Stimulated activated naive B cell treated with anti-CD40 and anti-IgM and Interleukin-4, amounts not matched to agents 10 μg/mL and 1 μg/mL and 100 μg/mL, for 72 hours (primary cell): ENCODE data around the gene DIAPH2.

Source experiments
- ATAC-seq, 2 donors: fragments of 150-1000 bp; cut with Tn5 transposase; replicated peaks; 2 replicates each; pipeline ENCODE4 v1.10.0; 2021; ENCODE audit warnings: moderate library complexity in 1 of 2
- DNase-seq: peaks from one replicate; pipeline ENCODE4 v3.0.0; 2021
- H3K27ac Mint-ChIP-seq: one replicate; pipeline ENCODE4 v1.8.0; 2022; ENCODE audit warnings: mild to moderate bottlenecking, mixed read lengths
- H3K27me3 Mint-ChIP-seq, 2 donors: one replicate each; pipeline ENCODE4 v1.8.0; 2022; ENCODE audit warnings: mixed read lengths in 2 of 2
- H3K36me3 Mint-ChIP-seq, 2 donors: one replicate each; pipeline ENCODE4 v1.8.0; 2022; ENCODE audit warnings: mixed read lengths in 2 of 2, mild to moderate bottlenecking in 1 of 2
- H3K4me1 Mint-ChIP-seq, 2 donors: one replicate each; pipeline ENCODE4 v1.8.0; 2022; ENCODE audit warnings: mixed read lengths in 2 of 2, mild to moderate bottlenecking in 1 of 2
- H3K4me3 Mint-ChIP-seq, 2 donors: one replicate each; pipeline ENCODE4 v1.8.0; 2022; ENCODE audit warnings: mild to moderate bottlenecking in 2 of 2, mixed read lengths in 2 of 2, moderate library complexity in 1 of 2
- H3K9me3 Mint-ChIP-seq, 2 donors: one replicate each; pipeline ENCODE4 v1.8.0; 2022; ENCODE audit warnings: mixed read lengths in 2 of 2, mild to moderate bottlenecking in 1 of 2

The DIAPH2 gene

DNA sequence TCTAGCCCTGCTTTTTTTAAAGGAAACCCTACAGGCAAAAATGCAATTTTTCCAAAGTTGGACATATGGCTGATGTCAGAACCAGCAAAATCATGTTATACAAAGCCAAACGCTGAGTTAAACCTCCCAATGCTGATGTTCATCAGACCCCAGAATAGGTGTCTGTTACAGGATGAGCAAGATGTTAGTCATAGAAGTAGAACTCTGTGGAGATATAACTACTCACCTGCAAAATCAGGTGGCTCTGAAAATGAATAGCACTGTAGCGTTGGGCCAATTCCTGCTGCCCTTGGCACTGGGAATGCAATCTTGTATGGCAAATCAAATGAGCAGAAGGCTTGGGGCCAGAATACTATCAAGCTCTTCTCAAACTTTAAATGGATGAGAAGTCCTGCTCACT lies 833.1 kb downstream of the DIAPH2 start:
- ATAC-seq: no peak
- Mint-ChIP-seq H3K36me3 (peaks cover 0 to 2% of the 10 kb centered on the region in 2 donors), H3K4me1 (peaks cover 0 to 1% of the 10 kb centered on the region in 2 donors), H3K27me3 (no peaks in the 10 kb centered on the region), H3K9me3 (peaks cover 2 to 3% of the 10 kb centered on the region in 2 donors), H3K4me3 (no peak overlapping the region), H3K27ac (no peak overlapping the region)
- DNase-seq: no peak

DNA sequence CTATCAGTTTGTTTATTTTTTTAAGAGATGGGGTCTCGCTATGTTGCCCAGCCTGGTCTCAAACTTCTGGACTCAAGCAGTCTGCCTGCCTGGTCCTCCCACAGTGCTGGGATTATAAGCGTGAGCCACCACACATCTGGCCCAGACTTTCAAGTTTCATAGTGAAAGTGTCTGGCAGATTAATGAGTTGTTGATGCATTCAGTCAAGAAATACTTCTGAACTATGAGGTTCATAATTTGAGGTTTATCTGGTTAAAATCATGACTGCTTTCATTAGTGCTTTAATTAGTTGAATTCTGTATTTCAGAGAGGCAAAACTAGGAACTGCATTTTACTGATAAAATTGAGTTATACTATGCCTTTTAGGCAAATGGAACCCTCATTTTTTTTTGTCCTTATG lies 837.7 kb downstream of the DIAPH2 start:
- ATAC-seq: no peak
- Mint-ChIP-seq H3K4me3 (no peak overlapping the region), H3K9me3 (peaks cover 5% of the 10 kb centered on the region in 2 donors), H3K27me3 (peaks cover 0 to 9% of the 10 kb centered on the region in 2 donors), H3K4me1 (no peaks in the 10 kb centered on the region), H3K27ac (no peak overlapping the region), H3K36me3 (peaks cover 5% of the 10 kb centered on the region in 2 donors)
- no peak for DNase-seq

GRCh38 chrX:97524340-97524739 lies 839.7 kb downstream of the DIAPH2 start:
- ATAC-seq: no peak
- Mint-ChIP-seq H3K36me3 (peaks cover 14 to 16% of the 10 kb centered on the region in 2 donors), H3K27me3 (peaks cover 0 to 9% of the 10 kb centered on the region in 2 donors), H3K4me1 (peaks cover 2 to 8% of the 10 kb centered on the region in 2 donors), H3K27ac (no peak overlapping the region), H3K4me3 (no peak overlapping the region), H3K9me3 (peaks cover 14 to 17% of the 10 kb centered on the region in 2 donors)
- DNase-seq: no peak

DNA sequence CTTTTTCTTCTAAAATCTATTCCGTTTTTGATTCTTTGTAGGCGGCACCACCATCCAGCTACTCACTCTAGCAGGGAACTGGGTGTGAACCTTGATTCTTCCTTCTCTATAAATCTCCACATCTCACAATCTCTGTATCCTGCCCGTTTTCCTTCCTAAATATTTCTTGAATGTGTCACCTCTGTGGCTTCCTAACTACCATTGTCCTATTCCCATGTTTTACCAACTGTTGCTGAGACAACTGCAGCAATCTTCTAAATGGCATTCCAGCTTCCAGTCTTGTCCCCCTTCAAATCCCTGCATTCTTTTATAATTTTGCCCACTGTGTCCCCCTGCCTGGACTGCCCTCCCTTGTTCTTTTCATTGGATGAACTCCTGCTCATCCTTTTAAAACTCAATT lies 840.4 kb downstream of the DIAPH2 start:
- Mint-ChIP-seq H3K4me1 (peaks cover 2 to 8% of the 10 kb centered on the region in 2 donors), H3K4me3 (no peak overlapping the region), H3K27ac (no peak overlapping the region), H3K27me3 (peaks cover 0 to 9% of the 10 kb centered on the region in 2 donors), H3K36me3 (peaks cover 14 to 18% of the 10 kb centered on the region in 2 donors), H3K9me3 (peaks cover 16 to 18% of the 10 kb centered on the region in 2 donors)
- DNase-seq (no peak), ATAC-seq (no peak)

GRCh38 chrX:97525981-97526380 lies 841.3 kb downstream of the DIAPH2 start:
- Mint-ChIP-seq H3K4me3 (no peak overlapping the region), H3K27ac (no peak overlapping the region), H3K4me1 (peaks cover 2 to 8% of the 10 kb centered on the region in 2 donors), H3K9me3 (peaks cover 18 to 23% of the 10 kb centered on the region in 2 donors), H3K36me3 (peaks cover 14 to 22% of the 10 kb centered on the region in 2 donors), H3K27me3 (peaks cover 0 to 9% of the 10 kb centered on the region in 2 donors)
- DNase-seq (no peak), ATAC-seq (no peak)

- H3K4me1 Mint-ChIP-seq: peaks cover 2 to 8% of the 10 kb centered on the region in 2 donors
- peaks cover 14 to 22% of the 10 kb centered on the region in 2 donors for H3K36me3 Mint-ChIP-seq
- no peak overlapping the region for H3K4me3 Mint-ChIP-seq
- no peak overlapping the region for H3K27ac Mint-ChIP-seq
- no peak for DNase-seq
- peaks cover 0 to 9% of the 10 kb centered on the region in 2 donors for H3K27me3 Mint-ChIP-seq
- ATAC-seq: no peak
- H3K9me3 Mint-ChIP-seq: peaks cover 21 to 25% of the 10 kb centered on the region in 2 donors
Measured at GRCh38 chrX:97527725-97528124, 843.1 kb downstream of the DIAPH2 start.

GRCh38 chrX:97529536-97530200 lies 845.0 kb downstream of the DIAPH2 start:
- Mint-ChIP-seq H3K9me3 (peaks cover 21 to 25% of the 10 kb centered on the region in 2 donors), H3K4me3 (no peak overlapping the region), H3K27ac (no peak overlapping the region), H3K4me1 (peaks cover 2 to 8% of the 10 kb centered on the region in 2 donors), H3K27me3 (peaks cover 0 to 9% of the 10 kb centered on the region in 2 donors), H3K36me3 (peaks cover 14 to 22% of the 10 kb centered on the region in 2 donors)
- ATAC-seq (no peak), DNase-seq (no peak)

DNA sequence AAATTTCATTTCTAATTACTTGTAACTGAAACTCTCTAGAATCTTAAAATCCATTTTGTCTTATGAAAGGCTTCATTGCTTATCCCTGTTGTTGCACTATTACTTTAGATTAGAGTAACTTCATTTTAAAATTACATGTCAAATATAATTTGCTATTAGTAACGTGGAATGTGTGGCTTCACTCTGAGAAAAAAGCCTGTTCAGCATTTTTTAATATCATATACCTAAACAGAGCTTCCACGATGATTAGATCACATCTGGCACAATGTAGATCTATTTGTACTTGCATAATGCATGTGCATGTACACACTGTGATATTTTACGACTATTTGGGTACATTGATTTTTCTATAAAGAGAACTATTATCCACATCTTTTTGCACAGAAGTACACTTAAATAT lies 847.2 kb downstream of the DIAPH2 start:
- DNase-seq (no peak), ATAC-seq (no peak)
- H3K36me3 Mint-ChIP-seq: peaks cover 10 to 18% of the 10 kb centered on the region in 2 donors
- H3K27ac Mint-ChIP-seq: no peak overlapping the region
- no peak overlapping the region for H3K4me3 Mint-ChIP-seq
- peaks cover 17 to 22% of the 10 kb centered on the region in 2 donors for H3K9me3 Mint-ChIP-seq
- H3K4me1 Mint-ChIP-seq: peaks cover 2 to 8% of the 10 kb centered on the region in 2 donors
- H3K27me3 Mint-ChIP-seq: peaks cover 0 to under 1% of the 10 kb centered on the region in 2 donors

GRCh38 chrX:97538745-97539144 lies 854.1 kb downstream of the DIAPH2 start:
- no peak for ATAC-seq
- Mint-ChIP-seq H3K9me3 (no peaks in the 10 kb centered on the region), H3K36me3 (no peaks in the 10 kb centered on the region), H3K27me3 (no peaks in the 10 kb centered on the region), H3K27ac (no peak overlapping the region), H3K4me3 (no peak overlapping the region), H3K4me1 (no peaks in the 10 kb centered on the region)
- no peak for DNase-seq

DNA sequence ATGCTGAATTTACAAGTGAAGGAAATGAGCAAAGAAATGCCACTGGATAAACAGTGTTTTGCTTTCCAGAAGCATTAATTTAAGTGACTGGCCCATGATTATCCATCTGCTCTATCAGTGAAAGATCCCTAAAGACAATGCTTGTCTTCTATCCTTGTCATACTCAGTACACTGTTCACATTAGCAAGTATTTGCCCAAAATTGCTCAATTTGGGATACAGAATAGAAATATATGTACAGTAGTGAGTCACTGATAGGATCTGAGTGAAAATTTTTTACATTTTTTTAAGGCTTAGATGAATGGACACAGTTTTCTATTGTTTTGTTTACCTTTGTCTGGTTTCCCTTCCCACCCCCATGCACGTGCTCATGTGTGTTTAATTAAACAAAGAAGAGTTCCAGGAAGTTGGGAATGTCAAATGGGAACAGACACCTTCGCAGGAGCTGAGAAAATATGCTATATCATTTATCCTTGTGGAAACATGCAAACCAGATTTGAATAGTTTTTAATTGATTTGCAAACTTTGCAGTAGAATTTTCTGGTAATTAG lies 855.4 kb downstream of the DIAPH2 start:
- no peak overlapping the region for H3K4me3 Mint-ChIP-seq
- H3K4me1 Mint-ChIP-seq: no peaks in the 10 kb centered on the region
- H3K36me3 Mint-ChIP-seq: no peaks in the 10 kb centered on the region
- DNase-seq (no peak), ATAC-seq (no peak)
- no peaks in the 10 kb centered on the region for H3K9me3 Mint-ChIP-seq
- H3K27me3 Mint-ChIP-seq: no peaks in the 10 kb centered on the region
- no peak overlapping the region for H3K27ac Mint-ChIP-seq

DNA sequence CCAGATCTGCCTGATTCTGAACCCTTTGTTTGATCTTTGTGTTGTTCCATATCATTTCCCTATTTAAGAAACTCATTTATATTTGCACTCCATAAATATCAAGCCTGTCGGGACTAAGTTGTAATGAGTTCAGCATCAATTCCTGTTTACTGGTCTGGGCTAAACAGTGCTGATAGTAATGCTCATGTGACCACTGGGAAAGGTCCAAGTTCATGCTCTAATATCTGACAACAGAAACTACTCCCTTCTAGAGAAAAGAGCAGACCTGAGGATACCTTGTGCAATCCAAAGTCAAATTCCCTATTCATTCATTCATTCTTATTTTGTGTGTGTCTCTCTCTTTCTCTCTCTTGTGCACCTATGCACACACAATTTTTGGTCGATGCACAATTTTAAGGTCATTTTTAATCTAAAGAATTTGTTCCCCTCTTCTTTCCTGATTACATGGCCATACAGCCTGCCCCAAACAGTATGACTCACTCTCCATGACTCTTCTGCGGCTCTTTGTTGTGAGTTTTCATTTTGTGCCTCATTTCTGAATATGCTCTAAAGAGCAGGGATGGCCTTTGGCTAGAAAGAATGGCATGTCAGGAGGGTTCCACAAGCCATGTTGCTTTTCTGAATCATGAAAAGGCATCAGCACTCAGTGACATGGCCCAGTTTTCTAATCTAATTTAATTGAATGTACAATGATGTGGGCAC lies 863.4 kb downstream of the DIAPH2 start:
- no peak overlapping the region for H3K4me3 Mint-ChIP-seq
- H3K27ac Mint-ChIP-seq: no peak overlapping the region
- no peaks in the 10 kb centered on the region for H3K4me1 Mint-ChIP-seq
- no peaks in the 10 kb centered on the region for H3K27me3 Mint-ChIP-seq
- H3K36me3 Mint-ChIP-seq: no peaks in the 10 kb centered on the region
- H3K9me3 Mint-ChIP-seq: no peaks in the 10 kb centered on the region
- no peak for DNase-seq
- no peak for ATAC-seq

DNA sequence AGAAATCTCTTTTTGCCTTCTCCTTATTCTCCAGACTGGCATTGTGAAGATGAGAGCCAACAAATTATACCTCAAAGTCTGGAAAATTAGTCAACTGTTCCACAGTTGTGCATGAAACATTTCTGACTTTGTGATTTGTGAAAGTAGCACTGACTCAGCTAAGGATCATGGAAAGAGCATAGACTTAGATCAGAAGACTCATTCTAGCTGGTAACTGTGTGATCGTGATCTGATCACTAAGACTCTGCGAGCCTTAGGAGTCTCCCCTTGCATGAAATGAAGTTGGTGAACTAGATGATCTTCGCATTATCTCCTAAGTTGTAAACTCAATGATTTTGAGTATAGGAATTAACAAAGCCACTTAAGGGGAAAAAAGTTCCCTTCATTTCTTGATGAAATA lies 867.2 kb downstream of the DIAPH2 start:
- Mint-ChIP-seq H3K9me3 (no peaks in the 10 kb centered on the region), H3K27me3 (peaks cover 0 to 3% of the 10 kb centered on the region in 2 donors), H3K27ac (no peak overlapping the region), H3K4me3 (no peak overlapping the region), H3K36me3 (no peaks in the 10 kb centered on the region), H3K4me1 (no peaks in the 10 kb centered on the region)
- no peak for DNase-seq
- no peak for ATAC-seq

GRCh38 chrX:97553833-97554232 lies 869.2 kb downstream of the DIAPH2 start:
- no peak for ATAC-seq
- Mint-ChIP-seq H3K27me3 (peaks cover 0 to 3% of the 10 kb centered on the region in 2 donors), H3K27ac (no peak overlapping the region)

GRCh38 chrX:97556359-97556758 lies 871.7 kb downstream of the DIAPH2 start:
- H3K4me3 Mint-ChIP-seq: no peak overlapping the region
- H3K27me3 Mint-ChIP-seq: peaks cover 0 to 3% of the 10 kb centered on the region in 2 donors
- H3K36me3 Mint-ChIP-seq: no peaks in the 10 kb centered on the region
- DNase-seq: no peak
- H3K27ac Mint-ChIP-seq: peak overlapping the region; percentile 53
- ATAC-seq: no peak
- H3K9me3 Mint-ChIP-seq: no peaks in the 10 kb centered on the region
- no peaks in the 10 kb centered on the region for H3K4me1 Mint-ChIP-seq

More at GRCh38 chrX:97553833-97554232, 869.2 kb downstream of the DIAPH2 start:
- Mint-ChIP-seq H3K4me1 (no peaks in the 10 kb centered on the region), H3K9me3 (no peaks in the 10 kb centered on the region), H3K36me3 (no peaks in the 10 kb centered on the region), H3K4me3 (no peak overlapping the region)
- DNase-seq: no peak
